ENCODE results near the gene CTBP1.

The CTBP1 gene

GRCh38 chr4:1225272-1226143, 23.4 kb downstream of the CTBP1 start:
- H3K27ac ChIP-seq (ENCODE audit: insufficient read depth in 1 of 2, low read depth in 1 of 2, low read length in 2 of 2, poor library complexity in 1 of 2, severe bottlenecking in 2 of 2), result no peak overlapping the region
- H3K4me1 ChIP-seq (ENCODE audit: control extremely low read depth in 1 of 4, control insufficient read depth in 4 of 4, insufficient read depth in 4 of 4, low read length in 3 of 4), result peaks cover 0 to 18% (median 8%) of the 10 kb centered on the region in 4 experiments
- no peak for DNase-seq
- no peaks in the 10 kb centered on the region for H3K9me3 ChIP-seq (ENCODE audit: control extremely low read depth in 1 of 5, control insufficient read depth in 4 of 5, insufficient read depth in 2 of 5, low read depth in 1 of 5, low read length in 4 of 5)
- WGBS (ENCODE audit: insufficient coverage), result 96% methylated on average over 64 of the region's 67 CpGs
- H3K27me3 ChIP-seq (replicated peaks in 2 of 5; ENCODE audit: control insufficient read depth in 4 of 5, insufficient read depth in 5 of 5, low read length in 4 of 5), result no peaks in the 10 kb centered on the region
- H3K36me3 ChIP-seq (ENCODE audit: control insufficient read depth in 4 of 4, insufficient read depth in 4 of 4, low read length in 3 of 4), result peaks cover 15 to 95% (median 72%) of the 10 kb centered on the region in 4 experiments
- ChIA-PET POLR2A (no interaction called here), CTCF (no interaction called here)
- H3K4me3 ChIP-seq (ENCODE audit: control insufficient read depth in 1 of 7, extremely low read depth in 1 of 7, insufficient read depth in 4 of 7, low read depth in 2 of 7, low read length in 6 of 7), result no peak overlapping the region

DNA sequence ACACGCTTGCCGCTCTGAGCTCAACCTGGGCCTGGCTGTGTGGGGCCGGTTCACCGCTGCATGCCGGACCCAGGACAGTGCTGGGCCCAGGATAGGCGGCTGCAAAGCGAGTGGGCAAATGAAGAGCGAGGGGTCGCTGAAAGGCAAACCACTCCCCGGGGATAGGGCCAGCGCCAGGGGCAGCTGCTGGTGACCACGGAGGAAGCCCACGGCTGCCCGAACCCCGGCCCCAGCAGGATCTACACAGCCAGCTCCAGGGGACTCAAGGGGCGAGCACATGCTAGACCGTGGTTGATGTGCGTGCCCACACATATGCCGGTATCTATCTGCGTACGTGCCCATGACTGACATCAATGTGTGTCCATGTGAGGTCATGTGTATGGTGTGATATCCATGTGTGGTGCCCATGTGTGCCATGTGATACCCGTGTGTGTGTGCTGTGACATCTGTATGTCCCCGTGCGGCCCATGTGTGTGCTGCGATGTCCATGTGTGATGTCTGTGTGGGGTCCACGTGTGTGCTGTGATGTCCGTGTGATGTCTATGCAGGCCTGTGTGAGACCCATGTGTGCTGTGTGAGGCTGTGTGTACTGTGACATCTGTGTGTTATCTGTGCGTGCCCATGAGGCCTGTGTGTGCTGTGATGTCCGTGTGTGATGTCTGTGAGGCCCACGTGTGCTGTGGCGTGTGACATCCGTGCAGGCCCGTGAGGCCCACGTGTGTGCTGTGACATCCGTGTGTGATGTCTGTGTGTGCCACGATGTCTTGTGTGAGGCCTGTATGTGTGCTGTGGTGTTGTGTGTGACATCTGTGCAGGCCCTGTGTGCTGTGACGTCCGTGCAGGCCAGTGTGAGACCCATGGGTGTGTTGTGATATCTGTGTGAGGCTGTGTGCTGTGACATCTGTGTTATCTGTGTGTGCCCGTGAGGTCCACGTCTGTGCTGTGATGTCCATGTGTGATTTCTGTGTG, 24.8 kb downstream of the CTBP1 start:
- Histone ChIP-seq H3K4me3 (ENCODE audit: control insufficient read depth in 1 of 7, extremely low read depth in 1 of 7, insufficient read depth in 4 of 7, low read depth in 2 of 7, low read length in 6 of 7) (no peak overlapping the region), H3K27me3 (replicated peaks in 2 of 5; ENCODE audit: control insufficient read depth in 4 of 5, insufficient read depth in 5 of 5, low read length in 4 of 5) (no peaks in the 10 kb centered on the region), H3K9me3 (ENCODE audit: control extremely low read depth in 1 of 5, control insufficient read depth in 4 of 5, insufficient read depth in 2 of 5, low read depth in 1 of 5, low read length in 4 of 5) (no peaks in the 10 kb centered on the region), H3K36me3 (ENCODE audit: control insufficient read depth in 4 of 4, insufficient read depth in 4 of 4, low read length in 3 of 4) (peaks cover 15 to 85% (median 62%) of the 10 kb centered on the region in 4 experiments), H3K4me1 (ENCODE audit: control extremely low read depth in 1 of 4, control insufficient read depth in 4 of 4, insufficient read depth in 4 of 4, low read length in 3 of 4) (peaks cover 0 to 29% (median 15%) of the 10 kb centered on the region in 4 experiments), H3K27ac (ENCODE audit: insufficient read depth in 1 of 2, low read depth in 1 of 2, low read length in 2 of 2, poor library complexity in 1 of 2, severe bottlenecking in 2 of 2) (no peak overlapping the region)
- WGBS (ENCODE audit: insufficient coverage), result 98% methylated on average over 40 of the region's 40 CpGs
- ChIA-PET CTCF (no interaction called here), POLR2A (no interaction called here)
- DNase-seq, result no peak

DNA sequence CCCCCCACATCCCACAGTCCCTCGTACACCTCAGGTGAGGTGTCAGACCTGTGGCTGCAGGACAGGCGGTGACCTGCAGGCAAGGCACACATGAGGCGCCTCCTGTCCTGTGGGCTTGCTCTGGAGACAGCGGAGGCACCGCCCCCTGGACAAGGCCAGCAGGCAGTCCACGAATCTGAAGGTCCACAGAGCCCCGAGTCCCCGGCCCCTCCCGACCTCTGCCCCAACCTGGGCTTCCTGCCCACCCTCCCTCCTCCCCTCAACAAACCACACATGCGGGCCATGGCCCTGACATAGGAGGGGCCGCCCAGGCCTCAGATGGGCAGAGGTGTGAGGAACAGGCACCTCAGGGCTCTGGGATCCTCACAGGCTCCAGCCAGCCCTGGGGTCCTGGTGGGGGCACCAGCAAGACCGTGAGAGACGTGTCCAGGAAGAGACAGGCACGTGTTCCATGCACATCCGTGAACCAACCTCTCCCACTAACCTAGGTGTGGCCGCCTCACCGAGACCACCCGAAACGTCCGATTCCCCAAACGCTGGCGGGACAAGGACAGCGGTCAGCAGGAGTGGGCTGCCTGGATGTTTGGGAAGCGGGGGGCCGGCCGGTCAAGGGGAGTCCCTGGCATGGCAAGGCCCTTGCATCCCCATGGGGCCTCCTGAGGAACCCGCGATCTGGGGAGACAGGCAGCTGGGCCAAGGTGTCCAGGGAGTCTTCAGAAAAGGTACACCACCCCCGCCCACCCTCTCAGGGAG, 25.8 kb downstream of the CTBP1 start:
- Histone ChIP-seq H3K4me3 (ENCODE audit: control insufficient read depth in 1 of 7, extremely low read depth in 1 of 7, insufficient read depth in 4 of 7, low read depth in 2 of 7, low read length in 6 of 7) (no peak overlapping the region), H3K4me1 (ENCODE audit: control extremely low read depth in 1 of 4, control insufficient read depth in 4 of 4, insufficient read depth in 4 of 4, low read length in 3 of 4) (peaks cover 0 to 31% (median 20%) of the 10 kb centered on the region in 4 experiments), H3K36me3 (ENCODE audit: control insufficient read depth in 4 of 4, insufficient read depth in 4 of 4, low read length in 3 of 4) (peaks cover 15 to 76% (median 58%) of the 10 kb centered on the region in 4 experiments), H3K9me3 (ENCODE audit: control extremely low read depth in 1 of 5, control insufficient read depth in 4 of 5, insufficient read depth in 2 of 5, low read depth in 1 of 5, low read length in 4 of 5) (no peaks in the 10 kb centered on the region), H3K27me3 (replicated peaks in 2 of 5; ENCODE audit: control insufficient read depth in 4 of 5, insufficient read depth in 5 of 5, low read length in 4 of 5) (no peaks in the 10 kb centered on the region), H3K27ac (ENCODE audit: insufficient read depth in 1 of 2, low read depth in 1 of 2, low read length in 2 of 2, poor library complexity in 1 of 2, severe bottlenecking in 2 of 2) (no peak overlapping the region)
- POLR2A ChIA-PET, result no interaction called here
- WGBS (ENCODE audit: insufficient coverage), result 94% methylated on average over 17 of the region's 29 CpGs
- CTCF ChIA-PET, result no interaction called here
- DNase-seq, result no peak

GRCh38 chr4:1222036-1222789, 26.7 kb downstream of the CTBP1 start:
- POLR2A ChIA-PET, result interaction anchor here (0.6 kb wide), 1 partner anchor 364 kb away, joined by 5 read pairs; no protein-coding TSS in a partner anchor
- Histone ChIP-seq H3K4me3 (ENCODE audit: control insufficient read depth in 1 of 7, extremely low read depth in 1 of 7, insufficient read depth in 4 of 7, low read depth in 2 of 7, low read length in 6 of 7) (no peak overlapping the region), H3K27me3 (replicated peaks in 2 of 5; ENCODE audit: control insufficient read depth in 4 of 5, insufficient read depth in 5 of 5, low read length in 4 of 5) (no peaks in the 10 kb centered on the region), H3K36me3 (ENCODE audit: control insufficient read depth in 4 of 4, insufficient read depth in 4 of 4, low read length in 3 of 4) (peaks cover 11 to 68% (median 52%) of the 10 kb centered on the region in 4 experiments), H3K9me3 (ENCODE audit: control extremely low read depth in 1 of 5, control insufficient read depth in 4 of 5, insufficient read depth in 2 of 5, low read depth in 1 of 5, low read length in 4 of 5) (no peaks in the 10 kb centered on the region), H3K27ac (ENCODE audit: insufficient read depth in 1 of 2, low read depth in 1 of 2, low read length in 2 of 2, poor library complexity in 1 of 2, severe bottlenecking in 2 of 2) (no peak overlapping the region), H3K4me1 (ENCODE audit: control extremely low read depth in 1 of 4, control insufficient read depth in 4 of 4, insufficient read depth in 4 of 4, low read length in 3 of 4) (peaks cover 0 to 31% (median 21%) of the 10 kb centered on the region in 4 experiments)
- CTCF ChIA-PET, result no interaction called here
- WGBS (ENCODE audit: insufficient coverage), result 96% methylated on average over 20 of the region's 34 CpGs
- no peak for DNase-seq

GRCh38 chr4:1221155-1221870, 27.6 kb downstream of the CTBP1 start:
- 95% methylated on average over 30 of the region's 33 CpGs for WGBS (ENCODE audit: insufficient coverage)
- Histone ChIP-seq H3K4me1 (ENCODE audit: control extremely low read depth in 1 of 4, control insufficient read depth in 4 of 4, insufficient read depth in 4 of 4, low read length in 3 of 4) (peaks cover 0 to 39% (median 30%) of the 10 kb centered on the region in 4 experiments), H3K36me3 (ENCODE audit: control insufficient read depth in 4 of 4, insufficient read depth in 4 of 4, low read length in 3 of 4) (peaks cover 9 to 68% (median 43%) of the 10 kb centered on the region in 4 experiments), H3K4me3 (ENCODE audit: control insufficient read depth in 1 of 7, extremely low read depth in 1 of 7, insufficient read depth in 4 of 7, low read depth in 2 of 7, low read length in 6 of 7) (no peak overlapping the region), H3K27me3 (replicated peaks in 2 of 5; ENCODE audit: control insufficient read depth in 4 of 5, insufficient read depth in 5 of 5, low read length in 4 of 5) (no peaks in the 10 kb centered on the region), H3K27ac (ENCODE audit: insufficient read depth in 1 of 2, low read depth in 1 of 2, low read length in 2 of 2, poor library complexity in 1 of 2, severe bottlenecking in 2 of 2) (no peak overlapping the region), H3K9me3 (ENCODE audit: control extremely low read depth in 1 of 5, control insufficient read depth in 4 of 5, insufficient read depth in 2 of 5, low read depth in 1 of 5, low read length in 4 of 5) (no peaks in the 10 kb centered on the region)
- POLR2A ChIA-PET, result no interaction called here
- DNase-seq, result no peak
- CTCF ChIA-PET, result no interaction called here

DNA sequence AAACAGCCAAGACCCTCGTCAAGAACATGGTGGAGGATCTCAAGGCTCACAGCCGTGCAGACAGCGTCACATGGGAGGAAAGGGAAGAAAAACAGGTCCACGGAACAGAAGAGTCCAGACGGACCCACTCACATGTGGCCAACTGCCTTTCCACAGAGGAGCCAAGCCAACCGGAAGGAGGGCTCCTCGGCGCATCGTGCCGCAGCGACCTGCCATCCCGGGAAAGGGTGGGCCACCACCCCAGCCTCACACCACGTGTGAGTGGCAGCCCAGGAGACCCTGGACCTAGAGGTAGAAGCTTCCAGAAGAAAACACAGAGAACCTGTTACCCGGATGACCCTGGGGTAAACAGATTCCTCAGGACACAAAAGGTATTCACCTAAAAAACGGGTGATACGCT, 28.4 kb downstream of the CTBP1 start:
- Histone ChIP-seq H3K36me3 (ENCODE audit: control insufficient read depth in 4 of 4, insufficient read depth in 4 of 4, low read length in 3 of 4) (peaks cover 9 to 68% (median 40%) of the 10 kb centered on the region in 4 experiments), H3K4me3 (ENCODE audit: control insufficient read depth in 1 of 7, extremely low read depth in 1 of 7, insufficient read depth in 4 of 7, low read depth in 2 of 7, low read length in 6 of 7) (no peak overlapping the region), H3K27ac (ENCODE audit: insufficient read depth in 1 of 2, low read depth in 1 of 2, low read length in 2 of 2, poor library complexity in 1 of 2, severe bottlenecking in 2 of 2) (no peak overlapping the region), H3K27me3 (replicated peaks in 2 of 5; ENCODE audit: control insufficient read depth in 4 of 5, insufficient read depth in 5 of 5, low read length in 4 of 5) (no peaks in the 10 kb centered on the region), H3K4me1 (ENCODE audit: control extremely low read depth in 1 of 4, control insufficient read depth in 4 of 4, insufficient read depth in 4 of 4, low read length in 3 of 4) (peaks cover 0 to 41% (median 31%) of the 10 kb centered on the region in 4 experiments), H3K9me3 (ENCODE audit: control extremely low read depth in 1 of 5, control insufficient read depth in 4 of 5, insufficient read depth in 2 of 5, low read depth in 1 of 5, low read length in 4 of 5) (no peaks in the 10 kb centered on the region)
- POLR2A ChIA-PET, result no interaction called here
- no peak for DNase-seq
- 98% methylated on average over 16 of the region's 16 CpGs for WGBS (ENCODE audit: insufficient coverage)
- CTCF ChIA-PET, result no interaction called here
